Left ventricle myocardium superior (tissue), 1 donor: ENCODE measurements around the gene BCR. TPM values are rescaled to one million over a fixed set of nuclear protein-coding genes. Genes with fewer than 3 reads are reported as not detected.
A peak's percentile ranks its signal among the peaks of the same experiment; 100 is the strongest.

Source experiments
- ATAC-seq: fragments of 200-7000 bp; cut with Tn5 transposase; one replicate; pipeline ENCODE4 v1.9.1; 2020; ENCODE audit warnings: mild to moderate bottlenecking, moderate library complexity
- DNase-seq: peaks from one replicate; pipeline ENCODE4 v3.0.0-alpha.2; 2020
- intact Hi-C: fragments of 100-400 bp; cut with micrococcal nuclease; formaldehyde crosslinking; loops from one replicate; pipeline ENCODE4 v1.11.0; 2022
- total RNA-seq: library from RNA; stranded (reverse); fragmentation: NEBNext Ultra II Directional; extraction: Animal tissue kit (Norgen Biotek cat#: 25700); gene quantifications from one replicate; pipeline ENCODE4 v1.2.1, GENCODE V29; 2021
- donor health status: DM: no; HTN: yes; CAD: no; lungs with severe emphysema.

BCR gene
- total RNA-seq, 1 donor from 2014 or later, result 25.0 TPM

- intact Hi-C loops, result no loop called here
- ATAC-seq, result no peak
Observed at GRCh38 chr22:23250056-23250784, 69.9 kb downstream of the BCR start.

GRCh38 chr22:23250785-23251363 is 70.6 kb downstream of the BCR start:
- intact Hi-C loops, result no loop called here
- no peak for ATAC-seq
- no peak for DNase-seq

More at GRCh38 chr22:23250056-23250784, 69.9 kb downstream of the BCR start:
- DNase-seq, result no peak

DNA sequence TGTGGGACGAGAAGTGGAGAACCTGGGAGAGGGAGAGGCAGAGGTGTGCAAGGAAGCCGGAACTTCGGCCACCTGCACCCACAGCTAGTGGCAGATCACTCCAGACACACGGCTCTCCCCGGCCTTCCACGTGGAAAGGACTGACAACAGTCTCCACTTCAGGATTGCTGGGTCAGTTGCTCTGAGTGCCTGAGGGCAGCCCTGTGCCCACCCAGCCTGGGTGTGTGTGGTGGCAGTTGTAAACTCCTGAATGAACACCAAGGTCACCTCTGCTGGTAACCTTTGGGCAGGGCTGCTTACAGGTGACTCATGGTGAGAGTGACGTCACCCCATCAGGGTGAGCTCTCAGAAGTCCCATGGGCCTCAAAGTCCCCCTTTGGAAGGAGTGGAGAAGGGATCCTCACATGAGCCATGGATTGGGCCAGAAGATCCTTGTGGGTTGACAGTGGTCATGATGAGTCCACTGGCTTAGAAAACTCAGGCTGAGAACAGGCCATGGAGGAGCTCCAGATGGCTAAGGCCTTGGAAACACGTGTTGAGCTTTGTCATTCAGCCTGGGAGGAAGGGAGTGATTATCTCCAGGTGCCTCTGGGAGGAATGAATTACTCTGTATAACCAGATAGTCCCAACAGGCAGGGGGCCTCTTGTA is 71.3 kb downstream of the BCR start:
- DNase-seq (no peak), ATAC-seq (peak; percentile 11)
- intact Hi-C loops, result no loop called here

DNA sequence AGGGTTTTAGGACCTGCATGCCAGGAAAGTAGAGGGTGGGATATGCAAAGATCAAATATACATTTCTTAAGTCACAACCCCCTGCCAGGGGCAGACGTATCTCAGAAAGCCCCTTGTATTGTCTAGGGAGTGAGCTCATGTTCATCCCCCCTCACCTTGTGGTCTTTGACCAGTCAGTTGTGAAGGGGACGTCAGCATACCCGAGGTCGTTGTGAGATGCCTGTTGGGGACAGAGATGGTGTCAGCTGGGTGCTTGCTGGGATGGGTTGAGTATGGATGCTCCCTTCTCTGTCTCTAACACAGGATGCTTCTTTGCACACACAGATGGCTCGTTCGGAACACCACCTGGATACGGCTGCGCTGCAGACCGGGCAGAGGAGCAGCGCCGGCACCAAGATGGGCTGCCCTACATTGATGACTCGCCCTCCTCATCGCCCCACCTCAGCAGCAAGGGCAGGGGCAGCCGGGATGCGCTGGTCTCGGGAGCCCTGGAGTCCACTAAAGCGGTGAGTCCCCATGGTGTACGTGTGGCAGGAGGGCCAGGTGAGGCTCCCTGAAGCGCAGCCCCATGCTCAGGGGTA is 73.3 kb downstream of the BCR start:
- no peak for ATAC-seq
- intact Hi-C loops, result no loop called here
- no peak for DNase-seq

DNA sequence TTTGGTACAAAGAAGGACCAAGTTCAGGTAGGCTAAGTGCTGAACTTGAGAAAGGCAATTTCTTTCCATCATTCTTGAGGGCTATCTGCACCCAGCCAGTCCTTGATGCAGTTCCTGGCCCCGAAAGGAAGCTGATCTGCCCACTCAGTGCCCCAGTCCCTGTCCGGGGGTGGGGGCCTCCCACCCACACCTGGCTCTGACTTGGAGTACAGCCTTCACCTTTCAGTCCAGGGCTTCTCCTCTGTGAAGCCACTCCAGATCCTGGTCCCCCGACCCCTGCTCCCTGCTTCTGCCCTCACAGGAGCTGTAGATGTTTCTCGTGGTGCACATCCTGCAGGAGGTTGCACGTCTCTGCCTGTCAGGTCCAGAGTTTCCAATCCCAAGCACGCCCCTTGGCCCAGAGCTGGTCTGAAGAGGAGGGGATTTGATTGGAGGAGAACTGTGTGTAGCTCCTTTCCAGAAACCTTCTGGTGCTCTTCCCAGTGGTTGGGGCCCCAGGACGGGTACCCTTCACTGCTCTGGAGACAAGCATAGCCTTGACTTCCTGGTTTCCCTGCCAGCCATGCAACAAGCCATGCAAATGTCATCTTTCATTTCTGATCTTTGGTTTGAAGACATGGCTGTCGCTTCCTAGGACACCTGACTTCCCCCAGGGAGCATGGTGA is 75.3 kb downstream of the BCR start:
- ATAC-seq, result no peak
- intact Hi-C loops, result no loop called here
- no peak for DNase-seq

DNA sequence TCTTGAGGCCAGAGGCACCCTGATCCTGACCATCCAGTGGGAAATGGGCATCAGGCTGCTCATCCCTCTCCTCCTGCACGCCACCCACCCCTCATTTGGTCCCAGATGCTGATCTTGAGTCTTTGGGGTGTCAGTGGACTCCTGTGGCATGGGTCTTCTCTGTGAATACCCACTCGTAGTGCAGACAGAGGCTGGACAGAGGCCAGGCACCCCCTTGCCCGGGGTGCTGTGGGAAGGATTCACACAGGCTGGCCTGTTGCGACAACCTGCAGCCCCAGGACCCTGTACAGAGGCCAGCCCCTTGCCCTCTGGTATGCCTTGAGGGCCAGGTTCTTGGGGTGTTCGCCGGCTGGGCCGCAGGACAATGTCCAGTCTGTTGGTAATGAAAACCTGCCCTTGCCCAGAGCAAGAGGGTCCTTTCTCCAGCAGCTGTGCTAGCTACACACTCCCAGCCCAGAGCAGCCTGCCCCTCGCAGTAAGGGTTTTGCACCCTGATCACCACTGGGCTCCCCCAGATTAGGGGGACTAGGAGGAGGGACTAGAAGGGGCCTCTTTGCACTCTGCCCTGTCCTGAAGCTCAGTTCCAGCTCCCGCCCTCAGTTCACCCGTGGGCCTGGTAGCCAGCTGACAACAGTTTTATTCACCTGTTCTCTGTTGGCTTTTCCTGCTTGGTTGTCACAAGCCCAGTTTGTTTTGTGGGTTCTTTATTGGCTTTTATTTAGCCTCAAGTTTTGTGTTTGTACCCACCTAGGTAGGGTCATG is 76.0 kb downstream of the BCR start:
- ATAC-seq, result no peak
- DNase-seq, result no peak
- intact Hi-C loops, result no loop called here

GRCh38 chr22:23256986-23257888 is 76.9 kb downstream of the BCR start:
- intact Hi-C loops, result no loop called here
- ATAC-seq (peak; percentile 90), DNase-seq (peak; percentile 79)

- DNase-seq (no peak), ATAC-seq (no peak)
- intact Hi-C loops, result no loop called here
Observed at GRCh38 chr22:23257889-23258825, 77.8 kb downstream of the BCR start.

DNA sequence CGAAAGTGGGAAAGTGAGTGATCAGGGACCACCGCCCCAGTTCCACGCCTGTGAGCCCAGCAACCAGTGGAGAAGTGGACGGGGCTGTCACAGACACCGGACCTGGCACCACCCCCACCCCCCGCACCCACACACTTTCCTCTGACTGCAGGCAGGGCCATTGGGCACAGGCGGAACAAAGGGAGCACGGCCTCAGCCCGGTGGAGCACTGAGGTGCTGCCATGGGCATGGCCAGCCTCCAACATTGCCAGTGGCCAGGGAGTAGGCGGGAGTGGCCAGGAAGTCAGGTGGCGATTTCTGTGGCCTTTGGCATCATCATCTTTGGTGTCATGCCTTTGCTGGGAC is 78.5 kb downstream of the BCR start:
- ATAC-seq (no peak), DNase-seq (no peak)
- intact Hi-C loops, result no loop called here

DNA sequence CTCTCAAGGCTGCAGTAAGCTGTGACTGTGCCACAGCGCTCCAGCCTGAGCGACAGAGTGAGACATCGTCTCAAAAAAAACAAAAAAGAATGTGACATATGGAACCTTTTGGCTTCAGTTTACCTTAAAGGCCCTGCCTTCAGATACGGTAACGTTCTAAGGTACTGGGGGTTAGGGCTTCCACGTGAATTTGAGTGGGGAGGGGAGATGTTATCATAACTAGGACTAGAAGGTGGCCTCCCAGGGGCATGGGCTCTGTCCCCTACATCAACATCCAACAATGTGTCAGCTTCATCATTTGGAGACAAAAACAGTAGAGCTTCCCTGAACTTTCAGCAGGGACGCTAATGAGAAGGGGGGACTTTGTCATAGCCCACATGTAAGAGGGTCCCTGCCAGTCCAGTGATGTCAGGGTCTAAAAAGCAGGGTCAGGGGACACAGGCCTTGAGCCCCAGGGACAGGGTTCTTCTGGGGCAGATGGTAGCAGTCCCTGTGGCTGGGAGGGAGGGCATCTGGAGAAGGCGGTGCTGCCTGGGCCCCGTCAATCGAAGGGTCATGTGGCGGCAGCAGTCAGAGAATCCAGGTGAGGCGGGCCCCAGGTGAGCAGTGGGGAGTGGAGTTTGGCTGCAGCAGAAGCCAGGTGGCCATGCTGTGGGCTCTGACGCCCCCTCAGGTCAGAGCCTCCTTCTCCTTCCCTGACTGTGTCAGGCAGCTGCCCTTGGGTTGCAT is 79.8 kb downstream of the BCR start:
- intact Hi-C loops, result no loop called here
- no peak for ATAC-seq

DNA sequence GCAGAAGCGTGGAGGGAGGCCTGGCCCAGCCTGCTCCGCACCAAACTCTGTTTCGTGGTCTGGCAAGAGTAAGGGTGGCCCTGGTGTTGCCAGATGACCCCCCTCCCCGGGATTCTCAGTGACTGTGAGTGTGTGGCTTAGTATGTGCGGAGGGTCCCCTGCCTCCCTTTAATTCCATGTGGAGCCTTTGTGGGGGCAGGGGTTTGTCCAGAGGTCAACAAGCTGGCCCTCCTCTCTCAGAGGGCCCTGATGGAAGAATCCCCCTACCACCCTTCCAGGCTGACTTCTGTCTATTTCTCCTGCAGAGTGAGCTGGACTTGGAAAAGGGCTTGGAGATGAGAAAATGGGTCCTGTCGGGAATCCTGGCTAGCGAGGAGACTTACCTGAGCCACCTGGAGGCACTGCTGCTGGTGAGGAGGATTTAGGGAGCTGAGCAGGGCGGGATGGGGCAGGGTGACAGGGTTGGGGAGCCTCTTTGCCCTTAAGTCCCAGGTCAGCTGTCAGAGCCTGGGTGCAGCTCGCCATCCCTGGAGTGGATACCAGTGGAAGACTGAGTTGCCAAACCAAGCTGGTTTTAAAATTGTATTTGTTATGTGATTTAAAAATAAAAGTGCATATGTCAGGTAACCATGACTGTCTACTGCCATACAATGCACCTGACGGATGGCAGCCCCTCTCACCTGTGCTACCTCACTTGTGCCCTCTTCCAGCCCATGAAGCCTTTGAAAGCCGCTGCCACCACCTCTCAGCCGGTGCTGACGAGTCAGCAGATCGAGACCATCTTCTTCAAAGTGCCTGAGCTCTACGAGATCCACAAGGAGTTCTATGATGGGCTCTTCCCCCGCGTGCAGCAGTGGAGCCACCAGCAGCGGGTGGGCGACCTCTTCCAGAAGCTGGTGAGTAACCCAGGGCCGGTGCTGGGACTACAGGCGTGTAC is 80.6 kb downstream of the BCR start:
- ATAC-seq (no peak), DNase-seq (no peak)
- intact Hi-C loops, result no loop called here

More for the DNA sequence above, 79.8 kb downstream of the BCR start:
- no peak for DNase-seq

DNA sequence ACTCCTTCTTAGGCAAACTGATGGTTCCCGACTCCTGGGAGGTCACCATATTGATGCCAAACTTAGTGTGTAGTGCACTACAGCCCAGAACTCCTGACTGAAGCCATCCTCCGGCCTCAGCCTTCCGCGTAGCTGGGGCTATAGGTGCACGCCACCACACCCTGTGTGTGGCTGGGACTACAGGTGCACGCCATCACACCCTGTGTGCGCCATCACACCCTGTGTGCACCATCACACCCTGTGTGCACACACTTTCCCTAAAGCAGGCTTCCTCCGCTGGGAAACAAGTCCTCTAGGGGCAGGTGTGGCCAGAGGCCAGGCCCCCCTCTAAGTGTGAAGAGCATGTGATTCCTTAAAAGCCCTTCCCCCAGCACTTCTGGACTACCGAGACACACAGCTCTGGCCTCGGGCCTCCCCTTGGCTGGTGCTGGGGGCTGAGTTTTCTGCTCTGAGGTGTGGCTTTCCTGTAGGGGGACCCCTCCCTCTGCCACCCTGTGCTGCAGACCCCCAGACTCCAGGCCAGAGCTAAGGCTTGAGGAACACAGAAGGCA is 81.7 kb downstream of the BCR start:
- intact Hi-C loops, result no loop called here
- DNase-seq, result no peak
- ATAC-seq, result no peak

- intact Hi-C loops, result no loop called here
- DNase-seq (no peak), ATAC-seq (no peak)
Observed at GRCh38 chr22:23262518-23263332, 82.4 kb downstream of the BCR start.
